Osteocyte (in vitro differentiated cells): Measurements from ENCODE around the gene GPD2. TPM values are rescaled to one million over a fixed set of nuclear protein-coding genes. Genes with fewer than 3 reads are reported as not detected.
A peak's percentile ranks its signal among the peaks of the same experiment; 100 is the strongest.
"Not testable (repeated sequence)": the region's sequence is repeated elsewhere in the genome, so short reads cannot be mapped to it uniquely, and the experiment has no call there.

Experiments used
- DNase-seq: peaks from one replicate; pipeline ENCODE4 v3.0.0; 2021; ENCODE audit warnings: mixed read lengths; ENCODE audit not compliant: unreplicated experiment; ENCODE audit errors: extremely low spot score
- H3K27ac Mint-ChIP-seq: one replicate; pipeline ENCODE4 v1.8.0; 2021; ENCODE audit warnings: mild to moderate bottlenecking, mixed read lengths; ENCODE audit not compliant: unreplicated experiment
- H3K27me3 Mint-ChIP-seq: one replicate; pipeline ENCODE4 v1.8.0; 2021; ENCODE audit warnings: mixed read lengths; ENCODE audit not compliant: unreplicated experiment
- H3K36me3 Mint-ChIP-seq: one replicate; pipeline ENCODE4 v1.8.0; 2021; ENCODE audit warnings: mixed read lengths; ENCODE audit not compliant: unreplicated experiment
- H3K4me1 Mint-ChIP-seq: one replicate; pipeline ENCODE4 v1.8.0; 2021; ENCODE audit warnings: mixed read lengths; ENCODE audit not compliant: unreplicated experiment
- H3K4me3 Mint-ChIP-seq: one replicate; pipeline ENCODE4 v1.8.0; 2021; ENCODE audit warnings: mild to moderate bottlenecking, moderate library complexity, mixed read lengths; ENCODE audit not compliant: unreplicated experiment
- H3K9me3 Mint-ChIP-seq: one replicate; pipeline ENCODE4 v1.8.0; 2021; ENCODE audit warnings: mixed read lengths; ENCODE audit not compliant: unreplicated experiment
- CTCF ChIP-seq: fragments of 200-600 bp; sonication (generic); IDR thresholded peaks from 2 replicates; pipeline ENCODE4 v1.5.0; 2021; ENCODE audit warnings: antibody characterized with exemption, mild to moderate bottlenecking, moderate library complexity
- total RNA-seq: library from RNA; stranded (reverse); gene quantifications from 2 replicates; pipeline ENCODE4 v1.2.1, GENCODE V29; 2021

Gene GPD2
- total RNA-seq, 1 donor from 2014 or later, result 21.8 TPM

GRCh38 chr2:156522864-156523440, 86.8 kb downstream of the GPD2 start:
- no peaks in the 10 kb centered on the region for H3K9me3 Mint-ChIP-seq
- DNase-seq, result no peak

GRCh38 chr2:156526950-156527636, 90.9 kb downstream of the GPD2 start:
- no peaks in the 10 kb centered on the region for H3K4me1 Mint-ChIP-seq
- no peaks in the 10 kb centered on the region for H3K27me3 Mint-ChIP-seq
- H3K27ac Mint-ChIP-seq, result no peak overlapping the region
- no peak overlapping the region for H3K4me3 Mint-ChIP-seq
- H3K36me3 Mint-ChIP-seq, result peaks cover 4% of the 10 kb centered on the region
- no peak for TF ChIP-seq CTCF
- DNase-seq, result no peak
- H3K9me3 Mint-ChIP-seq, result no peaks in the 10 kb centered on the region

More at GRCh38 chr2:156522864-156523440, 86.8 kb downstream of the GPD2 start:
- Mint-ChIP-seq H3K36me3 (peaks cover 16% of the 10 kb centered on the region), H3K4me3 (no peak overlapping the region), H3K4me1 (no peaks in the 10 kb centered on the region), H3K27ac (no peak overlapping the region), H3K27me3 (no peaks in the 10 kb centered on the region)
- no peak for TF ChIP-seq CTCF

GRCh38 chr2:156528583-156528982, 92.4 kb downstream of the GPD2 start:
- not testable (repeated sequence) for DNase-seq, H3K9me3 Mint-ChIP-seq, H3K27ac Mint-ChIP-seq, H3K27me3 Mint-ChIP-seq, H3K4me1 Mint-ChIP-seq, H3K4me3 Mint-ChIP-seq, H3K36me3 Mint-ChIP-seq

DNA sequence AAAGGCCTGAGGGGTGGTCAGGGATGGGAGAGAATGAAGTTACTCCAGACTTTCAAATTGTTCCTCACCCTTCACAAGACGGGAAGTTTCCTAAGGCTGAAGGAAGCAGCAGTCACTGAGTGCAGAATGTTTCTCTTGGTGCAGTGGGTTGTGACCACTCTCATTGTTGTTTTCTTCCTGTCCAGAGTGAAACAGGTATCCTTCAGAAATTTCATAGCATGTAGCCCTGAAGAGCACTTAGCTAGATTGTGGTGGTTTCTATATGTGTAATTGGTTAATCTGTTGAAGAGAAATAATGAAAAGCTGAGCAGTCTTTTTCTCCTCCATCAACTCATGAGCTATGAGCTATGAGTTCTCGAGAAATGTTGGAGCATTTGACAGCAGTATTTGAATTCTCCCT, 96.8 kb downstream of the GPD2 start:
- H3K9me3 Mint-ChIP-seq, result peaks cover 15% of the 10 kb centered on the region
- peaks cover 10% of the 10 kb centered on the region for H3K36me3 Mint-ChIP-seq
- TF ChIP-seq CTCF, result no peak
- H3K4me1 Mint-ChIP-seq, result peaks cover 19% of the 10 kb centered on the region
- DNase-seq, result no peak
- H3K27me3 Mint-ChIP-seq, result no peaks in the 10 kb centered on the region
- no peak overlapping the region for H3K27ac Mint-ChIP-seq
- no peak overlapping the region for H3K4me3 Mint-ChIP-seq

- peak overlapping the region; percentile 70 for H3K27ac Mint-ChIP-seq
- H3K27me3 Mint-ChIP-seq, result no peaks in the 10 kb centered on the region
- no peak for TF ChIP-seq CTCF
- peaks cover 49% of the 10 kb centered on the region for H3K4me1 Mint-ChIP-seq
- H3K9me3 Mint-ChIP-seq, result peaks cover 15% of the 10 kb centered on the region
- no peak overlapping the region for H3K4me3 Mint-ChIP-seq
- H3K36me3 Mint-ChIP-seq, result peaks cover 10% of the 10 kb centered on the region
- DNase-seq, result no peak
Measured at GRCh38 chr2:156536534-156536933, 100.4 kb downstream of the GPD2 start.
